ENCODE results near the gene PHKA2. TPM values are rescaled to one million over a fixed set of nuclear protein-coding genes. Genes with fewer than 3 reads are reported as not detected.

PHKA2 gene
- total RNA-seq, 1 donor from 2014 or later, result 16.6 TPM

DNA sequence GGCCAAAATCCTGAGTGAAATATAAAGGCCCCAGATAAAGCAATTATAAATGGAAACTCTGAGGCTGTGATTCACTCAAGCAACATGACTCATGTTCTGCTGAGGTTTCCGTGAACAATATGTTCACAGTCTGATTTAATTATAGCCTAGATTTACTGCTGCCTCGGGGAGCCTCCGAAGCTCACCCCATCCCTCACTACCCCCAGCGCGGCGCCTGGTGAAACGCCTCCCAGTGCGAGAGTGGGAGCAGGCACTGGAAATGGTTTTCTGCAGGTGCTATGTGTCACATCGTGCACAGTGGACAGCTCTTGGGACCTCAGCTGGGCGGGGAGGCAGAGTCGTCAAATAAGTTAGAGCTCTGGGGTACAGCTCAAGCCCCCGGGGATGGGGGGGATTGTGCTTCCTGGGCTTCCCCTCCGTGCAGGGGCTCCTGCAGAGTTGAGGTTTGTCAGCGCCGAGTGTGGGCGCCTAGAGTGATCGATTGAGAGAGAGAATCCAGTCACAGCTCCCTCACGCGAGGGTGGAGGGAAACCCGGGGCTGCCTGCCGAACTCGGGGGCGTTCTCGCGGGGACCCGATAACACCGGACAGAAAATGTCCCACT lies 110.6 kb downstream of the PHKA2 start:
- FAIRE-seq (no peak), DNase-seq (ENCODE audit: low read depth) (peak; percentile 56)
- H3K4me3 ChIP-seq (ENCODE audit: low read depth, low read length), result no peak overlapping the region
- H3K27me3 ChIP-seq (ENCODE audit: control insufficient read depth, insufficient read depth, low read length), result no peaks in the 10 kb centered on the region
- TF ChIP-seq, protein P1, sequence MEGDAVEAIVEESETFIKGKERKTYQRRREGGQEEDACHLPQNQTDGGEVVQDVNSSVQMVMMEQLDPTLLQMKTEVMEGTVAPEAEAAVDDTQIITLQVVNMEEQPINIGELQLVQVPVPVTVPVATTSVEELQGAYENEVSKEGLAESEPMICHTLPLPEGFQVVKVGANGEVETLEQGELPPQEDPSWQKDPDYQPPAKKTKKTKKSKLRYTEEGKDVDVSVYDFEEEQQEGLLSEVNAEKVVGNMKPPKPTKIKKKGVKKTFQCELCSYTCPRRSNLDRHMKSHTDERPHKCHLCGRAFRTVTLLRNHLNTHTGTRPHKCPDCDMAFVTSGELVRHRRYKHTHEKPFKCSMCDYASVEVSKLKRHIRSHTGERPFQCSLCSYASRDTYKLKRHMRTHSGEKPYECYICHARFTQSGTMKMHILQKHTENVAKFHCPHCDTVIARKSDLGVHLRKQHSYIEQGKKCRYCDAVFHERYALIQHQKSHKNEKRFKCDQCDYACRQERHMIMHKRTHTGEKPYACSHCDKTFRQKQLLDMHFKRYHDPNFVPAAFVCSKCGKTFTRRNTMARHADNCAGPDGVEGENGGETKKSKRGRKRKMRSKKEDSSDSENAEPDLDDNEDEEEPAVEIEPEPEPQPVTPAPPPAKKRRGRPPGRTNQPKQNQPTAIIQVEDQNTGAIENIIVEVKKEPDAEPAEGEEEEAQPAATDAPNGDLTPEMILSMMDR (IDR thresholded peaks at IDR 0.05; ENCODE audit: insufficient read depth, low read length, severe bottlenecking), result no peak
- no peaks in the 10 kb centered on the region for H3K36me3 ChIP-seq (ENCODE audit: control insufficient read depth, insufficient read depth, low read length)

DNA sequence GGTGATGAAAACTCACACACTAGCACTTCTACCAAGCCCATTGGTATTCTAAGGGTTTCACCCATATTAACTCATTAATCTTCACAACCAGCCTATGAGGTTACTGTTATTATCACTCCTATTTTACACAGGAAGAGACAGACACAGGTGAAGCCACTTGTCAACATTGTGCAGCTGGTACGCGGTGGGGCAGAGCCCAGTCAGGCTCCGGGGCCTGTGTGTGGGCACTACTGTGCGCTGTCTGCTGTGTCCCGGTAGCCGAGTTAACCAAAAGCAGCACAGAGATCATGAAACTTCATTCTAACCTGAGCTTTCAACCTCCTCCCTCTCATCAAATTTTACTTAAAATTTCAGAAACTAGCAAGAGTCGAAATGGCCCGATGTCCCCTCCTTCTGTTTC lies 111.3 kb downstream of the PHKA2 start:
- FAIRE-seq, result no peak

DNA sequence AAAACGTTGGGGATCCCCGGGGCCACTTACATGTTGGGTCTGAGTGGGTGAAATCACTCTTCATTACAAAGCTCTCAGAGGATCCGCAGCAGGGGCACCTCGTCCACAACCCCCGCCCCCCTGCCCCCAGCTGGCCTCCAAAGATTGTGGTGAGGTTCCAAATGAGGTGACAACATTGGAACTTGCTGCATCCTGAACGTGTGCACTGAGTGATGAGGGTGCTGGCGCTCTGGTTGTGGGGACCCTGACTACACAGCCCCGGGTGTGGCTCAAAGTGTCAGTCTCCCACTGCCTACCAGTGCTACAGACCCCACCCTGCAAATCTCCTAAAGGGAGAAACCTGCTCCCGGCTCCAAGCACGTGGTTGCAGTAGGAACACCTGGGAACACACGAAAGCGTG lies 111.9 kb downstream of the PHKA2 start:
- Histone ChIP-seq H3K36me3 (ENCODE audit: control insufficient read depth, insufficient read depth, low read length) (no peaks in the 10 kb centered on the region), H3K4me3 (ENCODE audit: low read depth, low read length) (no peak overlapping the region), H3K27me3 (ENCODE audit: control insufficient read depth, insufficient read depth, low read length) (no peaks in the 10 kb centered on the region)
- FAIRE-seq, result no peak
- DNase-seq (ENCODE audit: low read depth), result no peak
- TF ChIP-seq, protein P1 (IDR thresholded peaks at IDR 0.05; ENCODE audit: insufficient read depth, low read length, severe bottlenecking), result no peak

More for the DNA sequence above, 111.3 kb downstream of the PHKA2 start:
- no peak for DNase-seq (ENCODE audit: low read depth)
- TF ChIP-seq, protein P1 (IDR thresholded peaks at IDR 0.05; ENCODE audit: insufficient read depth, low read length, severe bottlenecking), result no peak
- Histone ChIP-seq H3K4me3 (ENCODE audit: low read depth, low read length) (no peak overlapping the region), H3K27me3 (ENCODE audit: control insufficient read depth, insufficient read depth, low read length) (no peaks in the 10 kb centered on the region), H3K36me3 (ENCODE audit: control insufficient read depth, insufficient read depth, low read length) (no peaks in the 10 kb centered on the region)

DNA sequence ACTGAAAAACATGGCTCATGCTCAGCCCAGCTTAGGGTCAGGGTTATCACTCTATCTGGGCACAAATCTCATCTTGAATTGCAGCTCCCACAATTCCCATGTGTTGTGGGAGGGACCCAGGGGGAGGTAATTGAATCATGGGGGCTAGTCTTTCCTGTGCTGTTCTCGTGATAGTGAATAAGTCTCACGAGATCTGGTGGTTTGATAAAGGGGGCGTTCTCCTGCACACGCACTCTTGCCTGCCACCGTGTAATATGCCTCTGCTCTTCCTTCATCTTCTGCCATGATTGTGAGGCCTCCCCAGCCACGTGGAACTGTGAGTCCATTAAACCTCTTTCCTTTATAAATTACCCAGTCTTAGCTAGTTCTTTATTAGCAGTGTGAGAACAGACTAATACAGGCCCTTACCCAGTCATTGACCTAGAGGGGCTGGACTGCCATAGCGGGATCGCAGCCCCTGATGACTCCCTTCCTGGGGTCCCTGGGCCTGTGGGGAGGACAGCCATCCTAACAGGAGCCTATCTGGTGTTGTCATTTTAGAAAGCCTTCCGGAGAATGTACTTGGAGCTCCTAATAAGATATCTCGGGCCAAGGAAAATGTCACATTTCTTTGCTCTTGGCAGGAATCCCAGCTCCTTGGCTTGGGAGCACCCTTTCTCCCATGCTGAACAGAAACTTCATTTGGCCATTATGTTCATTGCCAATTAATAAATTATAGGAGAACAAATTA lies 112.6 kb downstream of the PHKA2 start:
- Histone ChIP-seq H3K4me3 (ENCODE audit: low read depth, low read length) (no peak overlapping the region), H3K27me3 (ENCODE audit: control insufficient read depth, insufficient read depth, low read length) (no peaks in the 10 kb centered on the region), H3K36me3 (ENCODE audit: control insufficient read depth, insufficient read depth, low read length) (no peaks in the 10 kb centered on the region)
- FAIRE-seq (no peak), DNase-seq (ENCODE audit: low read depth) (no peak)
- TF ChIP-seq, protein P1 (IDR thresholded peaks at IDR 0.05; ENCODE audit: insufficient read depth, low read length, severe bottlenecking), result no peak

DNA sequence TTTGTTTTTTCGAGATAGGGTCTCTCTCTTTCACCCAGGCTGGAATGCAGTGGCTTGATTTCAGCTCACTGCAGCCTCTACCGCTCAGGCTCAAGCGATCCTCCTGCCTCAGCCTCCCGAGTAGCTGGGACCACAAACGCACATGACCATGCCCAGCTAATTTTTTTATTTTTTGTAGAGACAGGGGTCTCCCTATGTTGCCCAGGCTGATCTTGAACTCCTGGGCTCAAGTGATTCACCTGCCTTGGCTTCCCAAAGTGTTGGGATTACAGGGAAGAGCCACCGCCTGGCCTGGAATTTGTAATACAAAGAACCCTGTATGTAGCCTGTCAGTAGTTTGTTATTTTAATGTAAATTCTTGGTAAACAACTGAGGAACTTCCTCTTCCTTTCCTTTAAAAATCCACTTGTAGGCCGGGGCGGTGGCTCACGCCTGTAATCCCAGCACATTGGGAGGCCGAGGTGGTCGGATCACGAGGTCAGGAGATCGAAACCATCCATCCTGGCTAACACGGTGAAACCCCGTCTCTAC lies 119.5 kb downstream of the PHKA2 start:
- TF ChIP-seq, protein P1 (IDR thresholded peaks at IDR 0.05; ENCODE audit: insufficient read depth, low read length, severe bottlenecking), result no peak
- FAIRE-seq, result no peak
- DNase-seq (ENCODE audit: low read depth), result no peak
- Histone ChIP-seq H3K27me3 (ENCODE audit: control insufficient read depth, insufficient read depth, low read length) (no peaks in the 10 kb centered on the region), H3K36me3 (ENCODE audit: control insufficient read depth, insufficient read depth, low read length) (no peaks in the 10 kb centered on the region), H3K4me3 (ENCODE audit: low read depth, low read length) (no peak overlapping the region)

Measured in bronchial epithelial cell (primary cell).